Limb (tissue), 2 donors: ENCODE data around the gene DPPA5.
"Not testable (repeated sequence)": the region's sequence is repeated elsewhere in the genome, so short reads cannot be mapped to it uniquely, and the experiment has no call there.

Source experiments
- DNase-seq, 2 donors: peaks; one replicate each; pipeline ENCODE4 v3.0.0-alpha.2; 2016; ENCODE audit errors: extremely low spot score in 2 of 2

DPPA5 gene

DNA sequence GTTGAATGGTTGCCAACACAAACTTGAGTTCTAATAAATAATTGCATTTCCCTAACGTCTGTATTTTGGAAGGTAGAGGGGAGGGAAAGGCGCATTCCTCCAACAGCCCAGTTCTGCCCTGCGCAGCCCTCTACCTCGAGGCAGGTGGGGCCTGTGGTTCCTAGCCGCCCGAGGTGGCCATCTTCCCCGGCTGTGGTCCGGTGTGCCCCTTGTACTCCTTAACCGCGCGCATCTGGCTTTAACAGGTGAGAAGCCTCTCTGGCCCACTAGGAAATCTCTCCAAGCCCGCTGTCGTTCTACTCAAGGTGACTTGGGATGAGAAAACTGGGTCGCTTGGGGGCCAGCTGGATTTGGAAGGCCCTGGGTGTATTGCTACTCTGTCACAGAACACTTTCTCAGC lies 10.0 kb upstream of the DPPA5 start:
- no peak for DNase-seq

DNA sequence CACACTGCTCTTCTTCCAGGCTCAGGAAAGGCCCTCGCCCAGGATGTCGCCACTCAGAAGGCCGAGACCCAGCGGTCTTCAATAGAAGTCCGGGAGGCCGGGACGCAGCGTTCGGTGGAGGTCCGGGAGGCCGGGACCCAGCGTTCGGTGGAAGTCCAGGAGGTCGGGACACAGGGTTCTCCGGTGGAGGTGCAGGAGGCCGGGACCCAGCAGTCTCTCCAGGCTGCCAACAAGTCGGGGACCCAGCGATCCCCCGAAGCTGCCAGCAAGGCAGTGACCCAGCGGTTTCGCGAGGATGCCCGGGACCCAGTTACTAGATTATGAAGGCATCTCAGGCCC lies 9.4 kb upstream of the DPPA5 start:
- no peak for DNase-seq

DNA sequence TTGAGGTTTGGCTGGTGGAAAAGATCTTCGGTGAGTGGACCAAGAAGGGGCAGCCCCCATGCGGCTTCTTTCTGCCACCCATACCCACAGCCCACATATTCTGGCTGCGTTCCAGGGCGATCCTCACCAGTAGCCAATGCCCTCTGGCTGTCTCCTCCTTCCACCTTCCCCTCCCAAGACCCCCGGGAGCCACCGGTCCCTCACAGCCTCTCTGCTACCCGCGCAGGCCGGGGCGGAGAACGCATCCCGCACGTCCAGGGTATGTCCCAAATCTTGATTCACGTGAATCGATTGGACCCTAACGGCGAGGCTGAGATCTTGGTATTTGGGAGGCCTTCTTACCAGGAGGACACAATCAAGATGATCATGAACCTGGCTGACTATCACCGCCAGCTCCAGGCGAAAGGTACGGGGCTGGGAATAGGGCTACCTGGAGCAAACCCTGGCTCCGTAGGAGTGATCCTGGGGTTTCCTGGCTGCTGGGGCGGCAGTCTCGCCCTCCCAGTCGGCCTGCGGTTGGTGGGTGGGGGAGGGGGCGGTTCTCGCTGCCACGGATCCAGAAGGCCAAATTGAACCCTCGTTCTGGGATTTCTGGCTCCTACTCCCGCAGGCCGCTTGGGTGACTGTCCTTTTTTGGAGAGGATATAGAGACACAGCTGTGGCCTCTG lies 8.9 kb upstream of the DPPA5 start:
- no peak for DNase-seq

GRCh38 chr6:73362358-73362757 lies 8.3 kb upstream of the DPPA5 start, which contains the start of gene KHDC3L:
Gene KHDC3L, plus strand, starts transcription at chr6:73362658. Its CDS starts 72 bp downstream, at chr6:73362730.
- no peak for DNase-seq

DNA sequence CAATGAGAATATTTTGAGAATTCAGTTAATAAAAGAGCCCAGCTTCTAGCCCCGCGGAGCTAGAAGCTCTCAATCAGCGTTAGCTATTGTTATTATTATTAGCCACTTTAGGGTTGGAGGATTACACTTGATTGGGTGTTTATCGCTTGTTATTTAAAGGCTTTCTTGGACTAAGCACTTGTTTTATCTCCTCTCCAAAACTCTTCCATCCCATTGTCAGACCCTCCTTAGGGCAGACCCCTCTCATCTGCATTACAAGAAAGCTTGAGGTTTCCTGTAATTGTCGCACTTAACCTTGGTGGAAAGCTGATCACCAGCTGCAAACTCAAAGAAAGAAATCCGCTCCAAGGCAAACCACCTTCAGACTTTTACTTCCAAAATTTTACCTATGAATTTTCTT lies 4.8 kb downstream of the DPPA5 start:
- DNase-seq = no peak

DNA sequence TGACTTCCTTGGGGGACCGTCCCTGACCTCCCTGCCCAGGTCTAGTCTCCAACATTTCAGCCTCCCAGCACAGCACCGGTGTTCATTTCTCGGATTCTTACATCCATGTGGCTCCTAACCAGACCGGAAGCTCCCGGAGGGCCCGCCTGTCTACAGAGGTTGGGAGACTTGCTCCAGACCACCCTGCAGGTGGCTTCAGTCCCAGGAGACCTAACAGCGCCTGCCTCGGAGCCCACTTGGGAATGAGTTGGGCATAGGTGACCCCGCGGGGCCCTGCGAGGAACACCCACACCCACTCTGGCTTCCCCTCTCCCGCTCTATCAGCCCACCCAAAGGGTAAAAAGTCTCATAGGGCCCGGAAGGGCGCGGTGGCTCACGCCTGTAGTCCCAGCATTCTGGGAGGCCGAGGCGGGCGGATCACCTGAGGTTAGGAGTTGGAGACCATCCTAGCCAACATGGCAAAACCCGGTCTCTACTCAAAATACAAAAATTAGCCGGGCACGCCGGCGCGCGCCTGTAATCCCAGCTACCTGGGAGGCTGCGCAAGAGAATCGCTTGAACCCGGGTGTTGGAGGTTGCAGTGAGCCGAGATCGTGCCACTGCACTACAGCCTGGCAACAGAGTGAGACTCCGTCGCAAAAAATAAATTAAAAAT lies 5.4 kb downstream of the DPPA5 start:
- no peak for DNase-seq

- no peak for DNase-seq
Measured at GRCh38 chr6:73343164-73343563, 10.9 kb downstream of the DPPA5 start.

DNA sequence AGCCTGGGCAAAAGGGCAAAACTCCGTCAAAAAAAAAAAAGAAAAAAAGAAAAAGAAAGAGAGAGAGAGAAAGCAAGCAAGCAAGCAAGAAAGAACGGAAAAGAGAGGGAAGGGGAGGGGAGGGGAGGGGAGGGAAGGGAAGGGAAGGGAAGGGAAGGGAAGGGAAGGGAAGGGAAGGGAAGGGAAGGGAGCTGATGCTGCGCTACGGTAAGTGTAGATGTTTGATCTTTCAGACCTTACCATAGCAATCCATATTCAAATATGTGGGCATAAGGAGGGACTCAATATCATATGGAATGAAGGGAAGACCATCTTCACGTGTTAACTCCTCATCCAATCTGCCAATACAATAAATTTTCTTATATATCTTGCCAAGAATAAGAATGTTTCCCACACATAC lies 11.9 kb downstream of the DPPA5 start:
- no peak for DNase-seq

DNA sequence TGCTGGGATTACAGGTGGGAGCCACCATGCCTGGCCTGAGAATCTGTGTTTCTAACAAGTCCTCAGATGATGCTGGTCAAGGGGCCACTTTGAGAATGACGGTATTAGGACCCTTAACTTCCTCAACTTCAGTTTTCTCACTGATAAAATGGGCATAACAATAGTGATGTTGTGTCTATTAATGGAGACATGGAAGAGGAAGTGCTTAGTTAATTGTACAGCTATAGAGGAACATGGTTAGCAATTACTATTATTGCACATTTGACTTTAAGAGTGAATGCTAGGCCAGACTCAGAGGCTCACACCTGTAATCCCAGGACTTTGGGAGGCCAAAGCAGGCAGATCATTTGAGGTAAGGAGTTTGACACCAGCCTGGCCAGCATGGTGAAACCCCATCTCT lies 12.7 kb downstream of the DPPA5 start:
- DNase-seq = no peak

GRCh38 chr6:73340048-73340447 lies 14.0 kb downstream of the DPPA5 start:
- DNase-seq = no peak

DNA sequence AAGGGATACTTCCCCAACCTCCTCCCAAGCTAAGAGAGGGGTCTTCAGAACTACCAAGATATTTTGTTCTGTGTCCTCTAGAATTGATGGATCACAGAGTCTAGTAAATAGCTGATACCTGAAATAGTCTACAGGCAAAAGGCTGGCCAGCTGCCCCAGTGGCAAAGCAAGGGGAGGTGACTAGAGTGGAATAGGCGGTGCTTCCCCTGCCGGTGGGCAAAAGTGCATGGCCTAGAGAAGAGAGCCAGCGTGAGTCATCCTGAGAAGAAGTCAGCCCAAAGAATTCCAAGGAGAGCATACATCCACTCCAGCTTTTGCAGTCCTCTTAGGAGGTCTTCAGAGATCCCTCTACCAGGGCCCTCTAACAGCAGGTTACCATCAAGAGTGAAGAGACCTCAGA lies 14.7 kb downstream of the DPPA5 start:
- no peak for DNase-seq

GRCh38 chr6:73329201-73329600 lies 24.9 kb downstream of the DPPA5 start:
- no peak for DNase-seq

GRCh38 chr6:73328790-73329189 lies 25.3 kb downstream of the DPPA5 start:
- DNase-seq = no peak

GRCh38 chr6:73325656-73326055 lies 28.4 kb downstream of the DPPA5 start:
- DNase-seq = no peak

- no peak for DNase-seq
Measured at GRCh38 chr6:73323323-73323722, 30.8 kb downstream of the DPPA5 start.

DNA sequence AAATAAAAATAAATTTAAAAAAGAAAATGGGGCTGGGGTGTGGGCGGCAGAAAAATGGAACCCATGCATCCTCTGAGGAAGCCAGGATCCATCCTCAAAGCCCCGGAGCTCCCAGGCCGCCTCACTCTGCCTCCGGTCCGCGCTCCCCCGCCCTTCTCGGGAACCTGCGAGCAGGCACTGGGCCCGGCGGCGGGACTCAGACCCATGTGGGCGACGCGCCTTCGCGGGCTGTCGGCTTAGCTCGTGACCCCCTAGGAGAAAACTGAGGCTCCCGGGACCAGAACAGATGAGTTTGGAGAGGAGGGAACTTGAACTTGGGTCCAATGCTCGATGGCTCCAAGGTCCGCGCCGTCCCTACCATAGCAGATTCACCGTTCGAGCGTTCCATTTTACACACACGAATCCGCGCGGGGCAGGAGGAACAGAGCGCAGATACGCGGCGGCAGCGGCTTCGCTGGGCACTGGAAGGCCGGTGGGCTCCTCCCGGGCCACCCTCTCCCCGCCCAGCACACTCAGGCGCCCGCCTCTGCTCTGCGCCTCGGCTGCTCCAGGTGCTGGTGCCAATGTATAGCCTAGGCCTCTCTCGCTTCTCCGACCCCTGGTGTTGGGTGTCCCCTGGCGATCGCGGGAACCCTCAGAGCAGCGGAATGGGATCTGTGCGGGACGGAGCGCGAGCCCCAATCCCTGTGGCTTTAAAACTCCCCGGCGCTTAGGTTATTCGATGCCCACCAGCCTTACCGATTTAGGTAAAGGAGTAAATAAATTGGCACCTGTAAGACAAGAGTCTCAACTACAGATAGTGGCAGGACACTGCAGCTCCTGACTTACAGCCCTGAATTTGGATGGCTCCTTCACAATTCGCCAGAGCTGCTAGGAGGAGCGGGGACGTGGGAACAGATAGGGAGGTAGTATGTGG lies 39.2 kb downstream of the DPPA5 start:
- DNase-seq = no peak

GRCh38 chr6:73310503-73310845 lies 43.6 kb downstream of the DPPA5 start:
- not testable (repeated sequence) for DNase-seq

- DNase-seq = peak; percentile 72 to 80
Measured at GRCh38 chr6:73309785-73310502, 44.1 kb downstream of the DPPA5 start.

DNA sequence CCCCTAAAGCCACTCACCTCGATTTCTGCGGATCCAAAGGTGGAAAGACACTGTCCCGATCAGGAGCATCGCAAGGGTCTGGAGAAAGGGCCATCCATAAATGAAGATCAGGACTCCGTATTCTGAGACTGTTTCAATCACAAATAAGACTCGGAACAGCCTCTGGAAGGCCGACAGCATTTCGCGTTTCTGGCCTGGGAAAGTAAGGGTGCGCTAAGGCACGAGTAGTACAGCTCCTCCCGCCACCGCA lies 44.6 kb downstream of the DPPA5 start:
- DNase-seq = no peak

DNA sequence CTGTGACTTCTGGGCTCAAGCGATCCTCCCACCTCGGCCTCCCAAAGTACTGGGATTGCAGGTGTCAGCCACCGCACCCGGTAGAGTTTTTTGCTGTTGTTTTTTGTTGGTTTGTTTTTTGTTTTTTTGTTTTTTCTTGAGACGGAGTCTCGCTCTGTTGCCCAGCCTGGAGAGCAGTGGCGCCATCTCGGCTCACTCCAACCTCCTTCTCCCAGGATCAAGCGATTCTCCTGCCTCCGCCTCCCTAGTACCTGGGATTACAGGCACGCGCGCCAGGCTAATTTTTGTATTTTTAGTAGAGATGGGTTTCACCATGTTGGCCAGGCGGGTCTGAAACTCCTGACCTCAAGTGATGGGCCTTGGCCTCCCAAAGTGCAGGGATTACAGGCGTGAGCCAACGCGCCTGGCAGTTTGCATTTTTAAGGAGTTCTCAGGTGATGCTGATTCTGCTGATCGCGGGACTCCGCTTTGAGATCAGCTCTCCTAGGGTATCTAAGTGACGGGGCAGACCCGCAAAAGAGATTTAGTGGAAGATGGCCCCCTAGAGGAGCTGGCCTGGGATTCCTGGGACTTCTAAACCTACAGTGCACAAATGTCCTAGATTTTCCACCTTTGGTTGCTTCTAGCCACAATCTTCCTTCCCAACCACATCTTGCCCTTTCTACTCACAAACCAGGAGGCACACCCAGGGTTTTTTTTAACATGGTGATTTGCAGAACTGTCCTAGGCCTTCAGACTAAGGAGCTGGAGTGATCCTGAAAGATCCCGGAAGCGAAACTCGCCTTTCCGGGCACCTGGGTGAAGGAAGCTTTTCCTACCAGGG lies 45.2 kb downstream of the DPPA5 start:
- DNase-seq = no peak

DNA sequence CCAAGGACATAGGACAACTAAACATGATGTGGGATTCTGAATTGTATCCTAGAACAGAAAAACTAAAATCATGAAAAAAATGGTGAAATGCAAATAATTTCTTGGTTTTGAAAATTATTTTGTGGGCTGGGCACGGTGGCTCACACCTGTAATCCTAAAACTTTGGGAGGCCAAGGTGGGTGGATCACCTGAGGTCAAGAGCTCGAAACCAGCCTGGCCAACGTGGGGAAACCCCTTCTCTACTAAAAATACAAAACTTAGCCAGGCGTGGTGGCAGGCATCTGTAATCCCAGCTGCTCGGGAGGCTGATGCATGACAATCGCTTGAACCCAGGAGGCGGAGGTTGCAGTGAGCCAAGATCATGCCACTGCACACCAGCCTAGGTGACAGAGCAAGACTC lies 50.3 kb downstream of the DPPA5 start:
- DNase-seq = not testable (repeated sequence)
